ENCODE results near the gene SH2D3C.

SH2D3C gene

DNA sequence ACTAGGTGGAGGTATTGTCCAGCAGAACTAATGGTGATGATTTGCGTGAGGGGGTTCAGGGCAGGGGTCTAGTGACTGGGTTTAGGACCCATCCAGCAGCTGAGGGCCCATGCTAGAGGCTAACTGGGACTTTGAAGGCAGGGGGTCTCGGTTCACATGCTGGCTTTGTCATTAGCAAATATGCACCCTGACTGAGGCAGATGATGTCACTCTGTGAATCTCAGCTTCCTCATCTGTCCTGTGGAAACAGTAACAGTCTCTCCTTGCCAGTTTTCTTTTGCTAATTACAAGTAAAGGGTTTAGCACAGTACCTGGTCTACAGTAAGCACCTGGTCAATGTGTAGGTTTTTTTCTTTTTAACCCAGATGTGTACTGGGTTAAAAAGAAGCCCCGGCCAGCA is 5.2 kb downstream of the SH2D3C start:
- DNase-seq (ENCODE audit: low spot score), result no peak
- no peak for TF ChIP-seq CTCF (IDR thresholded peaks at IDR 0.05; ENCODE audit: extremely low read depth, missing control alignments)

GRCh38 chr9:127772603-127773002 is 5.9 kb downstream of the SH2D3C start:
- no peak for DNase-seq (ENCODE audit: low spot score)

DNA sequence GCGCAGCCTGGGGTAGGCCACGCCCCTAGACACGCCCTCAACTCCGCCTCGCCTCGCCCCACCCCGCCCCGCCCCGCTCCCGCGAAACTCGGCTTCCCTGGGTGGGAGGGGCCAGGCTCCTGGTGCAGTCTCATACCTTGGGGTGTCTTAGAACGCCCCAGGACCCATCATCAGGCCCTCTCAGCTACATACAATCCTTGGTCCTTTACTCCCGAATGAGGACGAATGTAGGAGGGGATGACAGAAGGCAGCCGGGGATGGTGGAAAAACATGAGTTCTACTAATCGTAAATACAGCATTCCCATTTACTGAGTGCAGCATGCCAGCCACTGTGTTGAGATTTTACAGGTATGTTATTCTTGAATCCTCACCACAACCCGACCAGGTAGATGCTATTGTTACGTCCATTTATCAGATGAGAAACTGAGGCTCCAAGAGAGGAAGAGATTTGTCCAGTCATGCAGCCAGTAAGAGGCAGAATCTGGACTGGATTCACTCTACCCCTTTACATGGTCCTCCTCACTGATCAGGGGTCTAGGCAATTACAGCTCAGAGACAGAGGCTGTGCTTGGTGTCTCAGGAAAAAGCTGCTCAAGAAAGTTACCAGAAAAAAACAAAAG is 6.8 kb downstream of the SH2D3C start:
- no peak for TF ChIP-seq CTCF (IDR thresholded peaks at IDR 0.05; ENCODE audit: extremely low read depth, missing control alignments)
- DNase-seq (ENCODE audit: low spot score), result no peak

More at GRCh38 chr9:127772603-127773002, 5.9 kb downstream of the SH2D3C start:
- no peak for TF ChIP-seq CTCF (IDR thresholded peaks at IDR 0.05; ENCODE audit: extremely low read depth, missing control alignments)

DNA sequence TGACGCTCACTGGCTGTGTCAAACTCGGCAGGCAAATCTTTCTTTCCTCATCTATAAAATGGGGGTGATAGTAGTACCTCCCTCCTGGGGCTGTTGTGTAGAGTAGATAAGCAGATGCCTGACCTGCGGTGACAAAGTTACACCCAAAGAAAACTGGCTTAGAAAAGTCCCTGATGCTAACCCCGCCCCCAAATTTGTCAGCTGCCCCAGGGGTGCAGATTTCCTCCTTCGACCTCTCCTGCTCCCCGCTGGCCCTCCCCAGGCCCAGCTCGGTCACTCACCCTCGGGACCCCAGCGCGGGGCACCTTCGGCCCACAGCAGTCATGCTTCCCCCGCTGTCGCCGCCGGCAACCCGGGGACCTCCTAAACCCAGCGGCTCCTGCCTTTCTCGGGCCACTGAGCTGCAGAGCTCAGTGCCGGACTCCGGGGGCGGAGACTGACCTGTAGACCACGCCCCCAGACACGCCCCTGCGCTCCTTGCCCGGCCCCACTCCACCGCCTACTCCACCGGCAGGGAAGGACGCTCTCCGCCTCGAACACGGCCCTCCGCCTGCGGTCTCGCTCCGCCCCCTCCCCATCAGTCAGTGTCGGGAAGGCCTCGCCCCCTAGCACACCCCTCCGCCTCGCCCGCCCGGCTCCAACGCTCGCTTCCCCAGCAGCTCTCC is 7.4 kb downstream of the SH2D3C start:
- TF ChIP-seq CTCF (IDR thresholded peaks at IDR 0.05; ENCODE audit: extremely low read depth, missing control alignments), result no peak
- DNase-seq (ENCODE audit: low spot score), result peak; percentile 96

DNA sequence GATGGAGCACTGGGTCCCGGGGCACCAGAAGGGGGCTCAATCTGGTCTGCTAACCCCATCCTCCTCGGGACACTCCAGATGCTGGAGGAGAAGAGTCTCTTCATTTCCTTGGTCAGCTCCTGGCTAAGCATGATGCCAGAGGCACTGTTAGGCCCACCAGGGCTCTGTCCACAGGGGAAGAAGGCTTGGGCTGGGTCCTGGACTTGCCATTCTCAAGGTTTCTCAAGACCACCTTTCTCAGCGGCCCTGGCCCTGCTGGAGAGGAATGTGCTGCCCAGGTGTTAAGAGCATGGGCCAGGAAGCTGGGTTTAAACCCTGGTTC is 7.9 kb downstream of the SH2D3C start:
- no peak for DNase-seq (ENCODE audit: low spot score)
- TF ChIP-seq CTCF (IDR thresholded peaks at IDR 0.05; ENCODE audit: extremely low read depth, missing control alignments), result no peak

- DNase-seq (ENCODE audit: low spot score), result no peak
- TF ChIP-seq CTCF (IDR thresholded peaks at IDR 0.05; ENCODE audit: extremely low read depth, missing control alignments), result no peak
Measured at GRCh38 chr9:127769929-127770582, 8.4 kb downstream of the SH2D3C start.

GRCh38 chr9:127769101-127769500 is 9.4 kb downstream of the SH2D3C start:
- no peak for DNase-seq (ENCODE audit: low spot score)
- TF ChIP-seq CTCF (IDR thresholded peaks at IDR 0.05; ENCODE audit: extremely low read depth, missing control alignments), result no peak

All from GM20000 (cell line).